GM10266 (cell line): Measurements from ENCODE around the gene FOXD4L1.
"Not testable (repeated sequence)": the region's sequence is repeated elsewhere in the genome, so short reads cannot be mapped to it uniquely, and the experiment has no call there.

ENCODE experiments used
- DNase-seq: peaks from one replicate; pipeline ENCODE4 v3.0.0; 2012; ENCODE audit errors: extremely low spot score

FOXD4L1 gene

DNA sequence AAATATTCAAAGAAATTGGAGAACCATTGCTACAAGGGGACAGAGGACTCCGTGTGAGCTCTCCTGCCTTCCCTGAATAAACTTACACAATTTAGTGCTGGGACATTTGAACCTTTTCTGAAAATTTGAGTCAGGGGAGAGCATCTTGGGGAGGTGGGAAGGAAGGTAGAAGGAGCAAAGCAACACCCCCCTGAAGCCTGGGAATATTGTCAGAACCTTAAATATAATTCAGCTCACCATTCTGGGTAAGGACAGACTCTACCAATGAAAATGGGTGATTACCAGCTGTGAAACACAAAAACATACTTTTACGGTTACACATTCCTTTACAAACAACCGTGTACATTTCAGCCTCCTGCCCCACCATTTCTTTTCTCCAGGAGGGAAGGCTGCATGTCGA lies at the start of gene FOXD4L1:
FOXD4L1 (plus strand) TSS at position 301 of the 400 bp plus-strand sequence. CDS start 592 bp downstream, outside the sequence.
- not testable (repeated sequence) for DNase-seq

DNA sequence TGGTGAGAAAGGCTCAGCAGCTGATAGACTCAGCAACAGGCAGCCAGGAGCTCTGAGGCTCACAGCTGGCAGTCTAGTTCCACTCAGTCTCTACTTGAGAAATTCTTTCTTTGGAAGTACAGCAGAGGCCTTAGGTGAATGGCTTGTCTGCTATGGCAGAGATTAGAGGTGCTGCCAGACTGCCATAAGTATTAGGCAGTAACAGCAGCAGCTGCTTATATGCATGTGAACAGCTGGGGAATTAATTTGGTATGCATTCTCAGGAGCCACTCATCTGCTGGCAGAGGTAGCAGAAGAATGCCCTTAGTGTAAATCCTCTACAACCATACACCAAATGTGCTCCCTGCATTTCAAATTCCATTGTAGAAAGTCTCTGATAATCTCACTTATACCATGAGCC lies 32.7 kb upstream of the FOXD4L1 start:
- DNase-seq: not testable (repeated sequence)

DNA sequence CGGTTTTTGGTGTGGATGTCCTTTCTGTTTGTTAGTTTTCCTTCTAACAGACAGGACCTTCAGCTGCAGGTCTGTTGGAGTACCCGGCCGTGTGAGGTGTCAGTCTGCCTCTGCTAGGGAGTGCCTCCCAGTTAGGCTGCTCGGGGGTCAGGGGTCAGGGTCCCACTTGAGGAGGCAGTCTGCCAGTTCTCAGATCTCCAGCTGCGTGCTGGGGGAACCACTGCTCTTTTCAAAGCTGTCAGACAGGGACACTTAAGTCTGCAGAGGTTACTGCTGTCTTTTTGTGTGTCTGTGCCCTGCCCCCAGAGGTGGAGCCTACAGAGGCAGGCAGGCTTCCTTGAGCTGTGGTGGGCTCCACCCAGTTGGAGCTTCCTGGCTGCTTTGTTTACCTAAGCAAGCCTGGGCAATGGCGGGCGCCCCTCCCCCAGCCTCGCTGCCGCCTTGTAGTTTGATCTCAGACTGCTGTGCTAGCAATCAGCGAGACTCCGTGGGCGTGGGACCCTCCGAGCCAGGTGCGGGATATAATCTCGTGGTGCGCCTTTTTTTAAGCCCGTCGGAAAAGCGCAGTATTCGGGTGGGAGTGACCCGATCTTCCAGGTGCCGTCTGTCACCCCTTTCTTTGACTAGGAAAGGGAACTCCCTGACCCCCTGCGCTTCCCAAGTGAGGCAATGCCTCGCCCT lies 21.6 kb upstream of the FOXD4L1 start:
- DNase-seq: not testable (repeated sequence)

DNA sequence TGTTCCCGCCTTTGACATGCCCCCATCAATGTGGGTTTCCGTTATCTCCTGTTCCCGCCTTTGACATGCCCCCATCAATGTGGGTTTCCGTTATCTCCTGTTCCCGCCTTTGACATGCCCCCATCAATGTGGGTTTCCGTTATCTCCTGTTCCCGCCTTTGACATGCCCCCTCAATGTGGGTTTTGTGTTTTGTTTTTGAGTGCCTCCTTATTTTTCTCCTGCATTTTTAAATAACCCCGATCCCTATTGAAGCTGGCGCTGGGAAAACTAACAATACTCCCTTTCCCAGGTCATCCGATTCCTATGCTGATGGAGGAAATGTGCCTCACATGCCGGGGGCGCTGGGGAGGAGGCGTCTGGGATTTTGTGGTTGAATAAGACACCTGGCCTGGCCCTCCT lies 1.9 kb upstream of the FOXD4L1 start:
- not testable (repeated sequence) for DNase-seq

DNA sequence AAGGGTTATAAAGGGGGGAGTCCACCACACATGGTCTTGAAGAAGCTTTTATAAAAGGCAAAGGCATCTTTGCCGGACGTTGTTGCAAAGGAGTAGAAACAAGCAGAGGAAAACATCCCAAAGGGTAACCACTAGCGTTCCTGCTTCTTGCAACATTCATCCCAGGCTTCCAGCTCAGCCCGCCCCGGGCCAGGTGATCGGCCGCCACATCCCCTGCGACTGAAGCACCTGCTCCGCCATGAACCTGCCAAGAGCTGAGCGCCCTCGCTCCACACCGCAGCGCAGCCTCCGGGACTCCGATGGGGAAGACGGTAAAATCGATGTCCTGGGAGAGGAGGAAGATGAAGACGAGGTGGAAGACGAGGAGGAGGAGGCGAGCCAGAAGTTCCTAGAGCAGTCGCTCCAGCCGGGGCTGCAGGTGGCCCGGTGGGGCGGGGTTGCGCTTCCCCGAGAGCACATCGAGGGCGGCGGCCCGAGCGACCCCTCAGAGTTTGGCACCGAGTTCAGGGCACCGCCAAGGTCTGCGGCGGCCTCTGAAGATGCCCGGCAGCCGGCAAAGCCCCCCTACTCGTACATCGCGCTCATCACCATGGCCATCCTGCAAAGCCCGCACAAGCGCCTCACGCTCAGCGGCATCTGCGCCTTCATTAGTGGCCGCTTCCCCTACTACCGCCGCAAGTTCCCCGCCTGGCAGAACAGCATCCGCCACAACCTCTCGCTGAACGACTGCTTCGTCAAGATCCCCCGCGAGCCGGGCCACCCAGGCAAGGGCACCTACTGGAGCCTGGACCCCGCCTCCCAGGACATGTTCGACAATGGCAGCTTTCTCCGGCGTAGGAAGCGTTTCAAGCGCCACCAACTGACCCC lies 787 bp downstream of the FOXD4L1 start:
- not testable (repeated sequence) for DNase-seq

DNA sequence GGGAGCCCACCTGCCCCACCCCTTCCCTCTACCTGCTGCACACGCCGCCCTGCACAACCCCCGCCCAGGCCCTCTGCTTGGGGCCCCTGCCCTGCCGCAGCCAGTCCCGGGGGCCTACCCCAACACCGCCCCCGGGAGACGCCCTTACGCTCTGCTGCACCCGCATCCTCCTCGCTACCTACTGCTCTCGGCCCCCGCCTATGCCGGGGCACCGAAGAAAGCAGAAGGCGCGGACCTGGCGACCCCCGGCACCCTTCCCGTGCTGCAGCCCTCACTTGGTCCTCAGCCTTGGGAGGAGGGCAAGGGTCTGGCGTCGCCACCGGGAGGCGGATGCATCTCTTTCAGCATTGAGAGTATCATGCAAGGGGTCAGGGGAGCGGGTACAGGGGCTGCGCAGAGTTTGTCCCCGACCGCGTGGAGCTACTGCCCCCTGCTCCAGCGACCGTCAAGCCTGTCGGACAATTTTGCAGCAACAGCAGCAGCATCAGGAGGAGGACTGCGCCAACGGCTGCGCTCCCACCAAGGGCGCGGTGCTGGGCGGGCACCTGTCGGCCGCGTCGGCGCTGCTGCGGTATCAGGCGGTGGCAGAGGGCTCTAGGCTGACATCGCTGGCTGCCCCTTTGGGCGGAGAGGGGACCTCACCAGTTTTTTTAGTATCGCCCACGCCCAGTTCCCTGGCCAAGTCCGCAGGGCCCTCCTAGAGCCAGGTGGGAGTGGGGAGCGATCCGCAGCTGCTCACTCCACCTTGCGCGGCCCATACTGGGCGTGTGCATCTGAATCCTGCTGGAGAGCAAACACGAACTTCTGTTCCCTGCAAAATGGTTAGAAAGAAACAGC lies 1.6 kb downstream of the FOXD4L1 start:
- DNase-seq: not testable (repeated sequence)

DNA sequence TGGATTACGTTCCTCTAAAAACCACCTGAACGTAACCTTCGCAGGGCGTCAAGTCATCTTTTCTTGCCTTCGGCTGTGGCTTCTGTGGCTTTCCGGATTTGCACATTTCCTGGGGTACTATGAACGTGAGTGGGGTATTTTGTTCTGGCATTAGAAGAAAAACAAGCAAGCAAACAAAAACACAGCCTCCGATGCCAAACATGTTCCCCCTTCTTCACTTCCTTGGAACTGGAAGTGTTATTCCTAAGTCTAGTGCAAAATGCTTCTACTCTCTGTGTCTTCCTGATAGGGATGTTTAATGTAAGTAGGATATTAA lies 2.2 kb downstream of the FOXD4L1 start:
- DNase-seq: peak; percentile 1

DNA sequence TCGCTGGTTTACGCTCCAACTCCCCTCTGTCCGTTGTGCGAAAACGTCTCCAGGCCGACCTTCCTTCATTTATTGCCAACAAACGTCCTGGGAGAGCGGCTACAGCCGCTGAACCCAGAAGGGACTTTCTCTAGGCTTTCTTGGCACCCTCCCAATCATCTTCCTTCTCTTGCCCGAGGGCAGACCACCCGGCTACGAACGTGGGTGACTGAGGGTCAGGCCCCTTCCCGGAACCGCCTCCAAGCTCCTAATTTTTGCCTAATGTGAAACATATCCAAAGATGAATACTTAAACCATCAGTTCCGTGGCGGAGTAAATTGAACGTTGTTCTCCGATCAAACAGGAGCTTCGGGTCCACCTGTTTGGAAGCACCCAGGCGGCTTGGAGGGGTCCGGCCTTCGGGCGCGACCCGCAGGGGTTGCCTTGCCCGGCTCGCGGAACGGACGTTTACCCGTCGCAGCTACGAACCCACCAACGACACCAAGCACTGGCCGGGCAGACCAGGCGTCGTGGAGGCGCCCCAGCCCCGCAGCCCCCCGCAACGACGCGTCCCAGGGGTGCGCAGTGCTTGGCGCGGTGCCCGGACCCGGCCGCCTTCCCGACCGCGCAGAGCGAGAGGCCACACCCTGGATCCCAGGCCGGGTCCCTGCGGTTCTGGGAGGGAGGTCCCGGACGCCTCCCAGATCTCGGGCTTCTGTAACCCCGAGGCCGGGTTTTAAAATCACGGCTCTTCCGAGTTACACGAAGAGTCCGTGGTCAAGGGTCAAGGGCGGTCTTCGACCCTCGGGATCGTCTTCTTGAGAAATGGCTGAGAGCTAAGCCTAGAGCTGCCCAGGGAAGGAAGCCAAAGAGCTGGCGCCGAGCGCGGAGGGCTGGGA lies 4.0 kb downstream of the FOXD4L1 start:
- DNase-seq: peak; percentile 5

DNA sequence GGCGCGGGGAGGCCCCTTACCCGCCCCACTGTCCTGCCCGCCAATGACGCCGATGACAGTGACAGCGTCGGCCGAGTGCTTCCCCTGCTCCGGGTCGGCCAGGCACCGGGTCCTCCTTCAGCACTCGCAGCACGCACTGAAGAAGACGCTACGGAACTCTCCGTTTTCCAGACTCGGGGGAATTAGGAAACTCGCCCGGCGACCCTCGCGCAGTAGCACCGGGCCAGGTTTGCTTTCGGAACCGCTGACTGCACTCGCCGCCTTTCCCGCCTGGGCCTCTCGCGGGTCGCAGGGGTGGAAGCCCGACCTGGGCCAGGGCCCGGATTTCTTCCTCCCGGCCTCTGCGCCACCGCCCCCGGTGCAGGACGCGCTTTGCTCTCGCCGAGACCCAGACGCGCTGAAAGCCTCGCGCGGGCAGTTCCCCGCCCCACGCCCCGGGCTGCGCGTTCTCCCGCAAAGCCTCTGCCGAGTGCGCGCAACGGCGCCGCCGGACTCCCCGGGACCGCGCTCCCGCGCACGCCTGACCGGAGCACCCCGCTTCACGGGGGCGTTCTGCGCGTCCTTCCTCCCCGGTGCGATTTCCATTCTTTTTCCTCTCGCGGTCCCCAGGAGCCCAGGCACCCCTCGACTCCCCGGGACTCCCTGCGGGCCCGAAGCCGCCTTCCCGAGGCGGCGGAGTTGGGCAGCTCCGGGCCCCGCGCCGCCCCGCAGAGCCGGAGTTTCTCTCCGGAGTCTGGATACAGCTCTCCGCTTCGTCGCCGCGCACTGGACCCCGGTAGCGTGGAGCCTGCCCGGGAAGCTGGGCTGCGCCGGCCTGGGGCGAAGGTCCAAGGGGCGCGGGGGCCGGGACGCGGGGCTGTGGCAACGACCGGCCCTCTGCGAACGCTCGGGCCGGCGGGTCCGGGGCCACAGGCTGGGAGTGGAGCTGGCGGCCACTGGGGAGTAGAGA lies 4.9 kb downstream of the FOXD4L1 start:
- peak; percentile 39 for DNase-seq

DNA sequence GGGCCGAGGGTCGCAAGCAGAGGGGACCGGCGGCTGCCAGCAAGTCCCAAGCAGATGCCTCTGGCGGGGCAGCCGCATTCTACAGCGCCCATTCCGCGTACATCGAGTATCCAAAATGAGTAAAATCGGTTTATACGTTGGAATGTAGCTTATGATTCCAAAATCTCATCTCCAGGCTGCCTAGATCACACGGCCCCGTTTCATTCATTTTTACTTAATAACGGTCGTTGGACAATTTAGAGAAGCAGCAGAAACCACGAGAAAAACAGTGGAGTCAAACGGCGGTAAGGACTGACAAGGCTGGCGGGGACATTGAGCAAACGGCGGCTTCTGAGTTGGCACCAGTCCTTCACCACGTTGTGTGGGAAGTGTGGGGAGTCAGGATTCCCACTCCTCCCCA lies 5.6 kb downstream of the FOXD4L1 start:
- DNase-seq: not testable (repeated sequence)

DNA sequence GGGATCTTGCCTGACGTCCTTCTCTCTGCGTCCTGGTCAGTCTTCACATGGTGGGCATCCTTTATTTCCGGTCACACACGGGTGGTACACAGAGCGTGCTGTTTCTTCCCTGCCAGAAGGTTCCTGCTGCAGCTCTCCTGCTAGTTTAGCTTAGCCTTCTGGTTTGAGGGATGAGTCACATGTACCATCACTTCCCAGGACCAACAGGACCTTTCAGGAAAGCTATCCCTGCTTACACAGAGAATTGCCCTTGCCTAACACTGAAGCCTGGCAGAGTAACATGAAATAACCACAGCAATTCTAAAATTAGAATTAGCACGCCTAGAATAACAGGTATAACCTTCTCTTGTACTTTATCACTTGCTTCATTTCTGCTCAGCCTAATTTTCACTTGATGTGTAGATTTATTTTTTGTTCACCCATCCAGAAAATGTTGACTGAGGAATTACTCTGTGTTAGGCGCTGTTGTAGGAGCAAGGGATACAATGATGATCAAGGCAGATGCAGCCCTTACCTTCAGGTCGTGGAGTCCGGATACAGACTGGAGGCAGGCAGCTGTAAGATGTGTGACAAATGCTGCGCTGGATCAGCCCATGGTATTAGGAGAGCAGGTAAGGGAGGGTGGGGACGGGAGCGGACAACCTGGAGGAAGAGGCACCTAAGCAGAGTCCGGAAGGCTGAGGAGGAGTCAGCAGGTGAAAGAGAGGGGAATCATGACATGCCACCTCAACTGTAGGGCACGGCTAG lies 9.1 kb downstream of the FOXD4L1 start:
- not testable (repeated sequence) for DNase-seq

DNA sequence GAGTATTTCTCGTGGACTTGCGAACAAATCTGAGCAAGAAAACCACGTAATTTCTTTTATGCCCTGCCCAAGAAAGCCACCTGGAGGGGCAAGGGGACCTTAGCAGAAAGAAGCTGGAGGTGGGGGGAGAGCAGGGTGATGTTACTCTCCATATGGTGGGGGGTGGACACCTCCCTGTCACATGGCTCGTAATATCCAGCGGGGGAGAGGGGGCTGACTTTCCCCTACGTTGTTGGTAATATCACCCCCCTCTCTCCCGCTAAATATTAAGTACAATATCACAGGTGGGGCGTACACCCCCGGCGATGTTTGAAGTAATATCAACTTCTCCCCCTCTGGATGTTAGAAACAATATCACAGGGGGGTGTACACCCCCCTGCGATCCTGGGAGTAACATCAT lies 9.7 kb downstream of the FOXD4L1 start:
- DNase-seq: not testable (repeated sequence)

DNA sequence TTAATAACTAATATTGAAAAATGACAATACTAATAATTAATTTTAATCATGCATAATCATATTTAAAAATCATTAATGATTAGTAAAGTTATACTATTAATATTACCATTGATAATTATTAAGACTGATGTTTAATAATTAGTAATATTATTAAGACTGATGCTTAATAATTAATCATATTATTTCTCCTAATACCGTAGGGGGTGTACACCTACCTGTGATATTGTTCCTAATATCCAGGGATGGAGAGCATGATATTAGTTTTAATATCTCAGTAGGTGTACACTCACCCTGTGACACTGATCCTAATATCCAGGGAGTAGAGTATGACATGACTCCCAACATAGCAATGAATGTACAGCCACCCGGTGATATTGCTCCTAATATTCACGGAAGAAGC lies 12.4 kb downstream of the FOXD4L1 start:
- DNase-seq: not testable (repeated sequence)

DNA sequence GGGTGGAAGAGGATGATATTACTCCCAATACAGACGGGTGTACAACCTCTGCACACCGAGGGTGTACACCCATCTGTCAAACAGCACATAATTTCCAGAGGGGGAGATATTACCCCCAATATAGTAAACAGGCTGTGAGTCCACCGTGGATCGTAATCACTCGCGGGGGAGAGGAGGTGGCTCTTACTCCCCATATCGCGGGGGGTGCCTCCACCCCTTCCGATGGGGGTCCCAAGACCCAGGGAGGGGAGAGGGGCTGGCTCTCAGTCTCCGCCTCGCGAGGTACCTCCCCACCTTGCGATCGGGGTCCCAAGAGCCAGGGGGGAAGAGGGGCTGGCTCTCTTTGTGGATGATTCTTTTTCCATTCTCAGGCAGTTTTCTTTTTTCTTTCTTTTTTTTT lies 13.4 kb downstream of the FOXD4L1 start:
- DNase-seq: peak; percentile 1

DNA sequence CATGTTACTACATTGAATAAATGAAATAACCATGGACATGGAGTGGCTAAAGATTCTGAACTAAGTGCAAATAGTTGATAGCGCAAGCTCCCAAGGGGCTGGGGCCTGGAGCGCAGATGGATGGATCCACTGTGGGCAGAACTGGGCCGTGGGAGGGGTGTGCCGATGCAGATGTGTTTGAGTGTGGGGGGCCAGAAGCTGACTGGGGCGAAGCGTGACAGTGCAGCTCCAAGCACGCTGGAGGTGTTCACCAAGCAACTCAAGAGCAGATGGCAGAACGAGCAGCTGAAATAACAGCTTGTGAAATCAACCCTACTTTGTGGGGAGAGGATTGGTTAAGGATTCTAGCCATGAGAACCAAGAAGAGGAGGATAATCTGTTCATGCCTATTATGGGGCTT lies 17.0 kb downstream of the FOXD4L1 start:
- not testable (repeated sequence) for DNase-seq

DNA sequence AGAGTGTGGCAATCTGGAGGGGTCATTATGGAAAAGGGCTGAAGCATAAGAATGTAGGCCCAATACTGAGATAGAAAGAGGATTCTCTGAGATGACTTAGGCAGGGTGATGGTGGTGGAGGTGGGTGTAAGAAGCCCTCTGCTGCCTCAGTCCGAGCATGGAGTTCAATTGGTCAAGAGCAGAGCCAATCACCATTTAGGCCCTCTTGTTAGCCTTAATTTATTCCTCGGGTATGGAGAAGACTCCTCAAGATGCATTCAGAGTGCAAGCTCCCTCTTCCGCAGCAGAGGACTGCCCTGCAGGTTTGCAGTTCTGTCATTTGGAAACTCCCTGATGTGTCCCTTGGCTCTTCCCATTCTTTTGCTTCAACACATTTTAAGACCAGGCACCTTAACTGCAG lies 17.5 kb downstream of the FOXD4L1 start:
- not testable (repeated sequence) for DNase-seq

DNA sequence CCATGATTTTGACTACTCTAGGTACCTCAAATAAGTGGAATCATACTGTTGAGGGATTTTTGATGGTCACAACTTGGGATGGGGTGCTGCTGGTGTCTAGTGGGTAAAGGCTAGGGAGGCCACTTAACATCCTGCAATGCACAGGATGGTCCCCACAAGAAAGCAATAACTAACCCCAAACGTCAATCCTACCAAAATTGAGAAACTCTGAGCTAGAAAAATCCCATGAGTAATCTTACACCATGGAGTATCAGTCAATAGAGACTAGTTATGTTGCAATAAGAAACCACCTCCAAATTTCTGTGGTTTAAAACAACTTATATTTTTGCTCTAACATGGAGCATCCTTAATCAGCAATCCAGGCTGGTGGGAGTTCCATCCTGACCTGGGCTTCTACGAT lies 18.6 kb downstream of the FOXD4L1 start:
- not testable (repeated sequence) for DNase-seq

DNA sequence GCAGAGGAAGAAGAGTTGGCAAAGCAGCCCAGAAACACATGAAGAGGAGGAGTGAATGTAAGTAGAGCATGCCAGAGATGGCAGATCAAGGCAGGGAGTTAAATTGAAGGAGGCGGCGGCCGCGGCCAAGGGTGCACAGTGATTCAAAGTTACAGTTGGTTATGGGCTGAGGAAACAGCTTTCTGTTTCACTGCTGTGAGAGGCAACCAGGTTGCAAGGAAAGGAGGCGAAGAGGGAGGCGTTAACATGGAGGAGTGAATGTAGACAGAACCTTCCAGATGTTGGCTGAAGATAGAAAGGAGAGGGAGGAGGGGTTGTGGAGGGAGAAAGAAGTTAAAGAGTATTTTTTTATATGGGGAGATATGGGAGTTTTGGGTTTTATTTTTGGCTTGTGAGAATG lies 22.4 kb downstream of the FOXD4L1 start:
- not testable (repeated sequence) for DNase-seq

DNA sequence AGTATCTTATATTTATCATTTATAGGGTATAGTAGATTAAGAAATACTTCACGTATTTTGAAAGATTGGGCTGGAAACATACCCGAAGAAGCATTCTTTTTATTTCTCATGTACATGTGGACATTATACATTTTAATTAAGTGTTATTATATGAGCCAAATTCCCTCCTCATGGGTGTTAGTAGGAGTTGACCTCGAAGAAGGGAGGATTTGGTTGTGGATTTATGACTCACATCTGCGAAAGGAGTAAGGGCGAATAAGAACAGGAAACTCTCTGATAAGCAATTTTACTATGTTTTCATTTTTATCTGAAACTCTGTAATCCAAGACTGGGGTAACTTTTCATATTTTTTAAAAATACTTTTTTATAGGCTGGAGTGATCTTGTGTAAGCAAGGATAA lies 23.0 kb downstream of the FOXD4L1 start:
- not testable (repeated sequence) for DNase-seq
